Measurements from ENCODE around the gene FOXO6. TPM values are rescaled to one million over a fixed set of nuclear protein-coding genes. Genes with fewer than 3 reads are reported as not detected.

FOXO6 gene
- total and polyA plus RNA-seq, 12 donors: 0.30 to 2.6 (median 1.3) TPM

- Histone ChIP-seq H3K4me1 (peaks cover 0 to 19% (median 0%) of the 10 kb centered on the region in 9 donors), H3K27me3 (peaks cover 0 to 2% (median 0%) of the 10 kb centered on the region in 7 donors), H3K4me3 (peak overlapping the region in 7 of 10 donors; percentile 24 to 55 (median 51)), H3K36me3 (no peaks in the 10 kb centered on the region), H3K9me3 (no peaks in the 10 kb centered on the region), H3K27ac (peak overlapping the region in 3 of 10 donors; percentile 75 to 82 (median 78))
- ATAC-seq: no peak
- intact Hi-C loops (cut with DNase I): loop anchor here in 1 of 10 donors (5.0 kb wide), 1 partner anchor 157 kb away; no protein-coding TSS in a partner anchor
- WGBS, 2 donors: 86 to 91% methylated on average over 4 of the region's 4 CpGs
- no peak for DNase-seq
- no peak for TF ChIP-seq CTCF (IDR thresholded peaks at IDR 0.05)
Observed at GRCh38 chr1:41424581-41425118, 63.4 kb downstream of the FOXO6 start.

GRCh38 chr1:41425369-41425768 lies 64.1 kb downstream of the FOXO6 start:
- 94 to 95% methylated on average over 2 of the region's 2 CpGs for WGBS, 2 donors
- Histone ChIP-seq H3K4me1 (peaks cover 0 to 19% (median 0%) of the 10 kb centered on the region in 9 donors), H3K27ac (no peak overlapping the region), H3K4me3 (no peak overlapping the region), H3K36me3 (no peaks in the 10 kb centered on the region), H3K9me3 (no peaks in the 10 kb centered on the region), H3K27me3 (peaks cover 0 to 2% (median 0%) of the 10 kb centered on the region in 7 donors)
- intact Hi-C loops (cut with DNase I): no loop called here
- DNase-seq: no peak
- no peak for TF ChIP-seq CTCF (IDR thresholded peaks at IDR 0.05)
- no peak for ATAC-seq

- DNase-seq: no peak
- no peak for ATAC-seq
- whole genome bisulfite sequencing, 2 donors: 81 to 87% methylated on average over 13 of the region's 13 CpGs
- no peak for TF ChIP-seq CTCF (IDR thresholded peaks at IDR 0.05)
- Histone ChIP-seq H3K4me1 (peaks cover 0 to 20% (median 1%) of the 10 kb centered on the region in 9 donors), H3K36me3 (no peaks in the 10 kb centered on the region), H3K27me3 (peaks cover 0 to 2% (median 0%) of the 10 kb centered on the region in 7 donors), H3K9me3 (no peaks in the 10 kb centered on the region), H3K27ac (no peak overlapping the region), H3K4me3 (no peak overlapping the region)
- intact Hi-C loops (cut with DNase I): no loop called here
Observed at GRCh38 chr1:41426201-41426890, 65.1 kb downstream of the FOXO6 start.

GRCh38 chr1:41427122-41427913 lies 66.1 kb downstream of the FOXO6 start:
- Histone ChIP-seq H3K4me1 (peaks cover 6 to 30% (median 11%) of the 10 kb centered on the region in 9 donors), H3K4me3 (no peak overlapping the region), H3K36me3 (no peaks in the 10 kb centered on the region), H3K27me3 (peaks cover 0 to 2% (median 0%) of the 10 kb centered on the region in 7 donors), H3K9me3 (no peaks in the 10 kb centered on the region), H3K27ac (no peak overlapping the region)
- intact Hi-C loops (cut with DNase I): no loop called here
- DNase-seq: no peak
- 81 to 82% methylated on average over 20 of the region's 20 CpGs for WGBS, 2 donors
- no peak for TF ChIP-seq CTCF (IDR thresholded peaks at IDR 0.05)
- ATAC-seq: no peak
